GM08714 (cell line): Measurements from ENCODE around the gene SCD5.
A peak's percentile ranks its signal among the peaks of the same experiment; 100 is the strongest.
"Not testable (repeated sequence)": the region's sequence is repeated elsewhere in the genome, so short reads cannot be mapped to it uniquely, and the experiment has no call there.

Experiments
- H3K4me3 ChIP-seq: fragments of 200-500 bp; sonication (Bioruptor generic); 2 replicates; pipeline ENCODE4 v1.5.1; 2014; ENCODE audit warnings: mild to moderate bottlenecking, low read length, inconsistent platforms
- ZNF274 ChIP-seq: IDR thresholded peaks from 2 replicates; pipeline ENCODE4 v1.6.1; 2012; ENCODE audit warnings: mild to moderate bottlenecking, low read depth, low read length

The SCD5 gene

GRCh38 chr4:82798168-82799005 lies at the start of gene SCD5:
Gene SCD5, minus strand, starts transcription at chr4:82798796. Its CDS starts 259 bp downstream, at chr4:82798537.
- TF ChIP-seq ZNF274: no peak
- peak within 1 kb of the TSS; percentile 61; the same call in 1 of the 2 replicates for H3K4me3 ChIP-seq

- TF ChIP-seq ZNF274: no peak
- H3K4me3 ChIP-seq: no peak overlapping the region
These were observed 44.0 kb upstream of the SCD5 start for GRCh38 chr4:82842593-82842992.

GRCh38 chr4:82839624-82840023 lies 41.0 kb upstream of the SCD5 start:
- TF ChIP-seq ZNF274: no peak

GRCh38 chr4:82833696-82834313 lies 35.2 kb upstream of the SCD5 start:
- no peak for TF ChIP-seq ZNF274
- no peak overlapping the region for H3K4me3 ChIP-seq

More at GRCh38 chr4:82839624-82840023, 41.0 kb upstream of the SCD5 start:
- H3K4me3 ChIP-seq: no peak overlapping the region

GRCh38 chr4:82833060-82833459 lies 34.5 kb upstream of the SCD5 start:
- not testable (repeated sequence) for H3K4me3 ChIP-seq

GRCh38 chr4:82825425-82825824 lies 26.8 kb upstream of the SCD5 start:
- TF ChIP-seq ZNF274: no peak
- no peak overlapping the region for H3K4me3 ChIP-seq

GRCh38 chr4:82823062-82823461 lies 24.5 kb upstream of the SCD5 start:
- H3K4me3 ChIP-seq: no peak overlapping the region
- TF ChIP-seq ZNF274: no peak

- no peak for TF ChIP-seq ZNF274
- H3K4me3 ChIP-seq: no peak overlapping the region
These were observed 22.1 kb upstream of the SCD5 start for GRCh38 chr4:82820689-82821088.

GRCh38 chr4:82818664-82819662 lies 20.4 kb upstream of the SCD5 start:
- no peak for TF ChIP-seq ZNF274
- H3K4me3 ChIP-seq: no peak overlapping the region

GRCh38 chr4:82816874-82817273 lies 18.3 kb upstream of the SCD5 start:
- H3K4me3 ChIP-seq: not testable (repeated sequence)

GRCh38 chr4:82814034-82814433 lies 15.4 kb upstream of the SCD5 start:
- no peak overlapping the region for H3K4me3 ChIP-seq
- TF ChIP-seq ZNF274: no peak

- H3K4me3 ChIP-seq: no peak overlapping the region
- no peak for TF ChIP-seq ZNF274
These were observed 13.3 kb upstream of the SCD5 start for GRCh38 chr4:82811838-82812341.

GRCh38 chr4:82811392-82811791 lies 12.8 kb upstream of the SCD5 start:
- no peak overlapping the region for H3K4me3 ChIP-seq
- TF ChIP-seq ZNF274: no peak

GRCh38 chr4:82810176-82810575 lies 11.6 kb upstream of the SCD5 start:
- no peak for TF ChIP-seq ZNF274
- no peak overlapping the region for H3K4me3 ChIP-seq
